HG03280 (cell line): ENCODE results near the gene TPRG1L.

Experiments used
- ATAC-seq: cut with Tn5 transposase; IDR thresholded peaks from one replicate; pipeline ENCODE4 v1.9.1; 2021; ENCODE audit warnings: mild to moderate bottlenecking, moderate library complexity; ENCODE audit not compliant: unreplicated experiment

The TPRG1L gene

GRCh38 chr1:3676581-3677470, 52.0 kb downstream of the TPRG1L start:
- ATAC-seq = peak; percentile 58

DNA sequence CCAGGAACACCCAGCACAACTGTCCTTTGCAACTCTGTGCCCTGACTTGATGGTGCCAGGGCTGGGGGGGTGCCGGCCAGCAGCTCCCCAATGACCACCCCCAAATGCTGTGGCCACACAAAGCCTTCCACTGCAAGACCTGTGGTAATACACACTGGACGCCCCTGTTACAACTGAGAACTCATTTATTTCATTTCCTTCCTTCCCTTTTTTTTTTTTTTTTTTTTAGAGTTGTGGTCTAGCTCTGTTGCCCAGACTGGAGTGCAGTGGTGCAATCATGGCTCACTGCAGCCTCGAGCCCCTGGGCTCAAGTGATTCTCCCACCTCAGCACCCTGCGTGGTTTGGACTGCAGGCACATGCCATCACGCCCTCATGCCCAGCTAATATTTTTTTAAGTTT, 52.7 kb downstream of the TPRG1L start:
- ATAC-seq = no peak

DNA sequence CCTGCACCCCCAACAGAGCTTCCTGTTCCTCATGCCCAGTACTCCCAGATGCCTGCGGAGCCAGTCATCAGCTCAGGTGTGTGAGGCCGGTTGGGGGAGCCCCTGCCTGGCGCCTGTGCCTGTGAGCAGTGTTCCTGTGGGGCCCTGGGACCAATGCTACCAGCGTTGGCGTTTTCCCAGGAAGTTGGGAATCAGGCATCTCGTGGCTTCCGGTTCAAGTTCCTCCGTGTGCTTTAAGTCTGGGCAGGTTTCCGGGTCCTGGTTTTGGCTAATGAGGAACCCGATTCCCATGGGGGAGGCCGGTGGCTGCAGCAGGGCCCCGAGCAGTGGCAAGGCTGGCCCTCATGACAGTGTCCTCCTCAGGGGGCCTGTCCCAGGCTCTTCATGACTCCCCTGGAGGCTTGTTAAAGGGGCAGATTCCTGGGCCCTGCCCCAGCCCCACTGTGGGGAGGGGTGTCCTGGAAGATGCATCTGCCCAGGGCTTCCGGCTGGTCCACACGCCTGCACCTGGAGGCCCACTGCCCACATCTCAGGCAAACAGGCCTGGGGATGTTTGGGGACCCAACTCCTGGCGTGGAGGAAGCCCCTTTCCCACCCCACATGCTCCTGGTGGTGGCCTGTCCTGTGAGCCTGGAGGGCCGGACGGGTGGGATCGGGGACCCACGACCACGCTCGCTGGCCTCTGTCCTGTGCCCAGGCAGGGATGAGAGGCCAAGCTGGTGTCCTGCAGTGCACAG, 53.7 kb downstream of the TPRG1L start:
- ATAC-seq = no peak

DNA sequence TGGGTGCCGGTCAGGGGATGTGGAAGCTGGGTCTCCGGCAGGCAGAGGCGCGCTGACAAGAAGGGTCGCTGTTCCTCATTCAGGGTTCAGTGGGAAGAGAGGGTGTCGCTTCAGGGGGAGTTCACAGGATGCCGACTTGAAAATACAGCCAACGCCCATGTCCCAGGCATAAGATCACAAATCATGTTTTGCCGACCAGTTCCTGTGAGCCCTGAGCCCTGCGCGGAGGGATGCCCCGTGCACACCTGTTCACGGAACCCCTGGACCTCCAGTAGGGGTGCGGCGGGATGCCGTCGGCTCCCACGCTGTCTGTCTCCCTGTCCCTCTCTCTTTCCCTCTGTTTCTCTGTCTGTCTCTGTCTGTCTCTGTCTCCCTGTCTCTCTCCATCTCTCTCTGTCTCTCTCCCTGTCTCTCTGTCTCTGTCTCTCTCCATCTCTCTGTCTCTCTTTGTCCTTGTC, 54.3 kb downstream of the TPRG1L start:
- ATAC-seq = no peak
